GM15510 (cell line): ENCODE results near the gene ZBTB21.

Experiments used
- POLR2A ChIP-seq: IDR thresholded peaks from 3 replicates; pipeline ENCODE4 v1.6.1; 2011; ENCODE audit warnings: borderline replicate concordance; ENCODE audit not compliant: insufficient read length; ENCODE audit errors: extremely low read depth

Gene ZBTB21

DNA sequence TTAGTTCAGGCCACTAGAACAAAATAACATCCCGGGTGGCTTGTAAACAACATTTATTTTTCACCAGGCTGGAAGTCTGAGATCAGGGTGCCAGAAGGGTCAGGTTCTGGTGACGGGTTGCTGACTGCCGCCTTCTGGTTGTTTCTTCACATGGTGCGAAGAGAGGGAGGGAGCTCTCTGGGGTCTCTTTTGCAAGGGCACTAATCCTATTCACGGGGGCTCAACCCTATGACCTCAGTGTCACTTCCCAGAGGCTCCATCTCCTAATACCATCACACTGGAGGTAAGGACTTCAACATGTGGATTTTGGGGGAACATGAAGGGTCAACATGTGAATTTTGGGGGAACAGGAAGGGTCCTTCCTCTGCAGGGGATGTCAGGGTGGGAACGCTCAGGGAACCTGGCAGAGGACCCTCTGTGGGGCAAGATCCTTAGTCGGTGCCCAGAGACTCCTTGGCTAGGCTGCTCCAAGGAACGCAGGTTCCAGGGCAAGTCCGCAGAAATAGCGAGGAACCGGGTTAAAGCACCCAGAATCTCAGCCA is 47.7 kb downstream of the ZBTB21 start:
- TF ChIP-seq POLR2A, result no peak

DNA sequence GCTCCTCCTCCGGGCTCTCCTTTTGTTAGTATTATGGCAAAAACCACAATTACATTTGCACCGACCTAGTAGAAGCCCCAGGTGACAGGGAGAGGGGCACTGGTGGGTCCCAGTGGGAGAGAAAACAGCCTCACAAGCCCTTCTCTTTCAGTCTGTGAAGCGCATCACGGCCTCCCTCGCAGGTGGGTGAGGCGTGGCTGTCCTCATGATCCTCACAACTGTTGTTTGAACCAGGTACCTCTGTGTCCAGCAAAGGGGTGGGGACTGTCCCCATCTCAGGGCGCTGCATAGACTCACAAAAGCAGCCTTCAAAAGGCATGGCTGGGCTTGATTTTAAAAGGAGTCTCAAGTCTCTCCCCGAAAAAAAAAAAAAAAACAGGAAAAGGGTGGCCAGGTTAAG is 48.4 kb downstream of the ZBTB21 start:
- TF ChIP-seq POLR2A, result no peak

DNA sequence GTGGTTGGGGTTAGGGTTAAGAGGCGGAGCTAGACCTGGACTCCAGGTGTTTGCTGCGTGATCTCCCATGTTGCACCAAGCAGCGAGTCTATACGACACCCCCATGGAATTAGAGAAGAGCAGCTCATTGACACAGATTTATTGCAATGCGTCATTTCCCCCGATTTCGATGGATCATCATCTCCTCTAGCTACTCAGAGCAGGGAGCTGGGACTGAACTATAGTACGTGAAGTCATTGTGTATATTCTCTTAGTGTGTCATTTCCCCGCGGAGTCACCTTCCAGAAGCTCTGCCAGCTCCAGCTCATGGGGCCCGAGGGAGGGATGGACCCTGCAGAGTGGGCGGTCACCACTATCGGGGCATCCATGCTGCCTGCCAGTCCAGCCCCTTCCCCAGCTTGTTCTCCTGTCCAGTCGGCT is 48.9 kb downstream of the ZBTB21 start:
- no peak for TF ChIP-seq POLR2A

- no peak for TF ChIP-seq POLR2A
Observed at GRCh38 chr21:41960386-41960785, 49.8 kb downstream of the ZBTB21 start.

- TF ChIP-seq POLR2A, result no peak
Observed at GRCh38 chr21:41958886-41959563, 51.1 kb downstream of the ZBTB21 start.

GRCh38 chr21:41957991-41958766 is 52.0 kb downstream of the ZBTB21 start:
- no peak for TF ChIP-seq POLR2A

DNA sequence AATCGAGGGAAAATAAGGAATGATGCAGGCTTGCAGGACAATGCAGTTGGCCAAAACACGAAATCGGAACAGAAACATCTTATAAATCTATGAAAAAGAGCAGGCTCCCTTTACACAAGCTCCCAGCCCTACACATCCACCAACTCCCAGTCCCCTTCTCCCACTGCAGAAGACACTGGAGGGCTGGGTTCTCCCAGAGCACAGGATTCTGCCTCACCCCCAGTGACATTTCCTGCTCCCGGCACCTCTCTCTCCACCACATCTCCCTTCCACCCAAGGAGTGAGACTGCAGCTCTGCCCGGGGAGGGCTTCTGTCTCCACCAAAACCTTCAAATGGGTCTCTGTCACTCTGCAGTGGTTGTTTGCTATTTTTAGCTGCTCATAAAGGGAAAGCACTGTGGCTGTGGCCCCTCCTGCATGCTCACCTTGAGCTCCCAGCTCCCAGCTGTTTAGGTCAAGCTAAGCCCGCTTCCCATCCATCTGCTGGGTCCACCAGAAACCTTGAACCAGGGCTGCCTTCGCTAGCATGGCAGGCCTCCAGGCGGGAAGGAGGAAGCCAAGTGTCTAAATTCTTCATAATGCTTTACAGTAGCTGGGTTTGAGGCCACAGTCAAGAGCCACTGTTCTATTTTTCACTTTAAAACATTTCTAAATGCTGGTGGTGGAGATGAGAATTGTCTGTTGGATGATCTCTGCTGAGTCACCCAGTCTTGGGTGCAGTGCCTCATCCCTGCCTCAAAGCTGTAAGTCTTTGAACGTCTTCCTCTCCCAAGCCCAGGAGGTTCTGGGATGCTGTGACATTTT is 53.0 kb downstream of the ZBTB21 start:
- no peak for TF ChIP-seq POLR2A

- no peak for TF ChIP-seq POLR2A
Observed at GRCh38 chr21:41955516-41955915, 54.6 kb downstream of the ZBTB21 start.

DNA sequence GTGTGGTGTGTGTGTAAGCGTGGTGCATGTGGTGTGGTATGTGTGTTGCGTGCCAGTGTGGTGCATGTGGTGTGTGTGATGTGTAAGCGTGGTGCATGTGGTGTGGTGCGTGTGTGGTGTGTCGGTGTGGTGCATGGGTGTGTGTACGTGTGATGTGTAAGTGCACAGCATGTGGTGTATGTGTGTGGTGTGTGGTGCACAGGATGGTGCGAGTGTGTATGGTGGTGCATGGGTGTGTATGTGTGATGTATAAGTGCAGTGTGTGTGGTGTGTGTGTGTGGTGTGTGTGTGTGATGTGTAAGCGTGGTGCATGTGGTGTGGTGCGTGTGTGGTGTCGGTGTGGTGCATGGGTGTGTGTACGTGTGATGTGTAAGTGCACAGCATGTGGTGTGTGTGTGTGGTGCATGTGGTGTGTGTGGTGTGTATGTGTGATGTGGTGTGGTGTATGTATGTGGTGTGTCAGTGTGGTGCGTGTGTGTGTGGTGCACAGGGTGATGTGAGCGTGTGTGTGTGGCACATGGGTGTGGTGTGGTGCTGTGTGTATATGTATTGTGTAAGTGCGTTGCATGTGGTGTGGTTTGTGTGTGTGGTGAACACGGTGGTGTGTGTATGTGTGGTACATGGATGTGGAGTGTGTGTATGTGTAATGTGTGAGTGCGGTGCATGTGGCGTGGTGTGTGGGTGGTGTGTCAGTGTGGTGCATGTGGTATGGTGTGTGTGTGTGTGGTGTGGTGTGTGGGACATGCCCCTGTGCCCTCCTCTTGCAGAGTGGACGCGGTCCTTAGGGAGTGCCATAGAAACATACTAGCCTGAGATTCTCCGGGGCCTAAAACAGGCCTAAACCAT is 55.3 kb downstream of the ZBTB21 start:
- TF ChIP-seq POLR2A, result no peak

GRCh38 chr21:41953831-41954653 is 56.1 kb downstream of the ZBTB21 start, which contains the start of gene C2CD2:
TSS of gene C2CD2 (minus strand) at chr21:41954018. CDS start at chr21:41953648, 370 bp downstream.
- peak; percentile 65 for TF ChIP-seq POLR2A

DNA sequence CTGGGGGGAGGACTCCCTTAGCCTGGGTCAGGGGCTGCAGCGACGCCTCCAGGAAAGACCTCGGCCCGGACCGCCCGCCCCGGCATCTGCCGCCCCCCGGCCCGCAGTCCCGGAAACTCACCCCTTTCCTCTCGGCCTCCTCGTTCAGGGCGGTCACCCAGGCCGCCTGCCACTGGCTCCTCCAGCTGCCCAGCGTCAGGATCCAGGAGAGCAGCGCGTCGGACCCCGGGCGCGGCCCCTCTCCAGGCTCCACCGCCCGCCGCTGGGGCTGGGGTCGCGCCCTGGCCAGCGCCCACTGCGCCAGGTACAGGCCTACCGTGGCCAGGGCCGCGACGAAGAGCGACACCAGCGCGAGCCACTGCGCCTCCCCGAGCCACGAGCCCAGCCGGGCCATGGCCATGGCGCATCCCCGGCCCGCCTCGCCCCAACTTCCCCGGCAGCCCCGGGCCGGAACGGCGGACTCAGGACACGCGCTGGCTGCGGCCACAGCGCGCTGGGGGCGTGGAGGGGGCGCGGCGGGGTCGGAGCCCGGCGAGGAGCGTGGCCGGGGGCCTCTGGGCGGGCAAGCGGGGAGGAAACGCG is 56.8 kb downstream of the ZBTB21 start:
- TF ChIP-seq POLR2A, result no peak

DNA sequence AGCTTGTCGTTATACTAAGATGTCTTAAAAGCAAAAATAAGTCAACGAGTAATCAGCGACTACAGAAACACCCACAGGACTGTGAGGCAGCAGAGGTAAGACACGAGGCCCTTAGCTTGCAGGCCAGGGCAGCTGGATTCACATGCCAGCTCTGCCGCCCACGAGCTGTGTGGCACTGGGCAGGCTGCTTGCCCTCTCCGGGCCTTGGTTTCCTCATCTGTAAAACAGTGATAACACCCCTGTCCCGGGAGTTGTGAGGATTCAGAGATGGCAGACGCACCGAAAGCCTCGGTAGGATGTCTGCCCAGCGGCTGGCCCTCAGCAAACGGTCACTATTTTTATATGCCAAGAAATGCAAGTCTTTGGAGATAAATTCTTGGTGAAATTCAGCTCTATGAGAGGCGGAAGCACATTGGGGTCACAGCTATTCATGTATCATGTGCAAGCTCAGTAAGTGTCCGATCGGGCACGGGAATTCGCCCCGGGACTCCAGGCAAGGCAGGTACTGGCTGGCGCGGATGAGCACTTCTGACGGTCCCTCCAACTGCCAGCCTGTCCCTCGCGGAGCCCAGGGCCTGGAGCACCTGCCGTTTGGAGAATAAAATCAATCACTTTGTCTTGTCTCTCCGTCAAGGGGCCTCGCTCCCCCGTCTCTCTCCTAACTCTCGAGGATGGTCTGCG is 57.5 kb downstream of the ZBTB21 start:
- no peak for TF ChIP-seq POLR2A

DNA sequence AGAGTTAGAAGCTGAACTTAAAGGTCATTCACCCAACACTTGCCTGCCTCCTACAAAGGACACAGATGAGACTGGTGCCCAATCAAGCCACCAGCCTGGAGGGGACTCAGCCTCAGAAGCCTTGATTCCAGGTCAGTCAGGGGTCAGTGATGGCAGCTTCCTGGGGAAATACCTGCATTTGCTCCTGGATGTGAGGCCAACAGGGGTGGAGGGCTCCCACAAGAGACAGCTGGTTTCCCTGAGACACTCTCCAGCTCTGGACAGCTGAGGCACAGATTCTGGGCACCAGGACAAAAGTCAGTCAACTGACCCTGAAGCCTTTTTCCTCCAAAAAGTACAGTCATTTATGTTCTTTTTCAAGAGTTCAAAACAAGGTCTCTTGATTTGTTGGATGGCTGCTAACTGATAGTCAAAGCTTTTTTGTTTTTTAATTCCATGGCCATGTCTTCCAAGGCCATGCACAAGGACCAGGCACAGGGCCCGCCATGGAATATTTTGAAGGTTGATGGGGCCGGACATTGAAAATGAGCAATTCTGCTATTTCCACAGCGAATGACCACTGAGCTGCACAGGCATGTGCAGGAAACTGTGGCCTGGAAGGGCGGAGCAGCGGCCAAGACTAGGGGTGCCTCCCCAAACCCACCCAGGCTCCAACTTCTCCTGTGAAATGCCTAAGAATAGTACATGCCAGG is 58.1 kb downstream of the ZBTB21 start:
- TF ChIP-seq POLR2A, result no peak
